NB4 (cell line): ENCODE measurements around the gene LTBP2.
A peak's percentile ranks its signal among the peaks of the same experiment; 100 is the strongest.

Experiments used
- DNase-seq: peaks from one replicate; pipeline ENCODE4 v3.0.0; 2010; ENCODE audit warnings: low read depth
- H3K4me3 ChIP-seq: one replicate; pipeline ENCODE4 v1.5.1; 2011; ENCODE audit warnings: mild to moderate bottlenecking, low read depth, low read length, moderate library complexity
- CTCF ChIP-seq: IDR thresholded peaks from one replicate; pipeline ENCODE4 v1.5.1; 2012; ENCODE audit warnings: low read depth, low read length
- MAX ChIP-seq: IDR thresholded peaks from 2 replicates; pipeline ENCODE4 v1.6.1; 2011; ENCODE audit warnings: low read depth, low read length
- MYC ChIP-seq: IDR thresholded peaks from 2 replicates; pipeline ENCODE4 v1.6.1; 2011; ENCODE audit warnings: low read depth, low read length
- POLR2A ChIP-seq: IDR thresholded peaks from 2 replicates; pipeline ENCODE4 v1.6.1; 2011; ENCODE audit warnings: mild to moderate bottlenecking; ENCODE audit not compliant: insufficient read length; ENCODE audit errors: extremely low read depth

Gene LTBP2

GRCh38 chr14:74575507-74575906, 36.5 kb downstream of the LTBP2 start:
- no peak overlapping the region for H3K4me3 ChIP-seq
- TF ChIP-seq CTCF, result no peak
- TF ChIP-seq POLR2A, result no peak
- TF ChIP-seq MYC, result no peak
- no peak for TF ChIP-seq MAX
- no peak for DNase-seq

- no peak overlapping the region for H3K4me3 ChIP-seq
- peak; percentile 25 for DNase-seq
- TF ChIP-seq CTCF (no peak), POLR2A (no peak), MAX (no peak), MYC (no peak)
Measured at GRCh38 chr14:74574706-74575105, 37.3 kb downstream of the LTBP2 start.

- TF ChIP-seq MYC (no peak), POLR2A (no peak), MAX (no peak), CTCF (no peak)
- no peak overlapping the region for H3K4me3 ChIP-seq
- no peak for DNase-seq
Measured at GRCh38 chr14:74574090-74574433, 38.0 kb downstream of the LTBP2 start.

- DNase-seq, result no peak
- no peak overlapping the region for H3K4me3 ChIP-seq
- TF ChIP-seq MAX, result no peak
- no peak for TF ChIP-seq MYC
- no peak for TF ChIP-seq CTCF
- TF ChIP-seq POLR2A, result no peak
Measured at GRCh38 chr14:74573421-74574089, 38.5 kb downstream of the LTBP2 start.

- H3K4me3 ChIP-seq, result no peak overlapping the region
- no peak for TF ChIP-seq MAX
- TF ChIP-seq CTCF, result no peak
- no peak for TF ChIP-seq MYC
- TF ChIP-seq POLR2A, result no peak
- no peak for DNase-seq
Measured at GRCh38 chr14:74572726-74573301, 39.2 kb downstream of the LTBP2 start.
